NCI-H187 treated with DMSO at 0.1 percent for 48 hours (cell line): ENCODE data around the gene NDST1.

ENCODE experiments used
- DNase-seq: peaks from one replicate; lab custom pipeline; 2025; lab: John Stamatoyannopoulos, UW

NDST1 gene

GRCh38 chr5:150544611-150545219 lies 36.8 kb downstream of the NDST1 start:
- no peak for DNase-seq

GRCh38 chr5:150545246-150545645 lies 37.3 kb downstream of the NDST1 start:
- DNase-seq, result no peak

GRCh38 chr5:150548123-150548522 lies 40.2 kb downstream of the NDST1 start:
- DNase-seq, result no peak

GRCh38 chr5:150549735-150550134 lies 41.8 kb downstream of the NDST1 start:
- no peak for DNase-seq

- no peak for DNase-seq
Measured at GRCh38 chr5:150550286-150550685, 42.4 kb downstream of the NDST1 start.

GRCh38 chr5:150551066-150551465 lies 43.1 kb downstream of the NDST1 start:
- no peak for DNase-seq

- DNase-seq, result no peak
Measured at GRCh38 chr5:150553402-150553801, 45.5 kb downstream of the NDST1 start.

GRCh38 chr5:150553911-150554310 lies 46.0 kb downstream of the NDST1 start:
- no peak for DNase-seq

- DNase-seq, result no peak
Measured at GRCh38 chr5:150554857-150555256, 46.9 kb downstream of the NDST1 start.

GRCh38 chr5:150556106-150556505 lies 48.2 kb downstream of the NDST1 start:
- no peak for DNase-seq

GRCh38 chr5:150556859-150557508 lies 49.1 kb downstream of the NDST1 start:
- DNase-seq, result no peak

GRCh38 chr5:150557509-150557872 lies 49.6 kb downstream of the NDST1 start:
- DNase-seq, result no peak

- no peak for DNase-seq
Measured at GRCh38 chr5:150558088-150558621, 50.2 kb downstream of the NDST1 start.

GRCh38 chr5:150559088-150559487 lies 51.2 kb downstream of the NDST1 start:
- DNase-seq, result no peak

- no peak for DNase-seq
Measured at GRCh38 chr5:150559701-150560100, 51.8 kb downstream of the NDST1 start.

- no peak for DNase-seq
Measured at GRCh38 chr5:150560401-150561191, 52.7 kb downstream of the NDST1 start.

GRCh38 chr5:150561192-150561512 lies 53.2 kb downstream of the NDST1 start:
- no peak for DNase-seq

- DNase-seq, result no peak
Measured at GRCh38 chr5:150561571-150562275, 53.8 kb downstream of the NDST1 start.

- no peak for DNase-seq
Measured at GRCh38 chr5:150562832-150563231, 54.9 kb downstream of the NDST1 start.

- DNase-seq, result no peak
Measured at GRCh38 chr5:150565868-150566267, 57.9 kb downstream of the NDST1 start.

- no peak for DNase-seq
Measured at GRCh38 chr5:150567031-150567717, 59.2 kb downstream of the NDST1 start.

- DNase-seq, result no peak
Measured at GRCh38 chr5:150568663-150569062, 60.7 kb downstream of the NDST1 start.
